HG03066 (cell line): ENCODE measurements around the gene SWI5.
A peak's percentile ranks its signal among the peaks of the same experiment; 100 is the strongest.
"Not testable (repeated sequence)": the region's sequence is repeated elsewhere in the genome, so short reads cannot be mapped to it uniquely, and the experiment has no call there.

Source experiments
- ATAC-seq: cut with Tn5 transposase; IDR thresholded peaks from one replicate; pipeline ENCODE4 v1.9.1; 2021; ENCODE audit warnings: low read depth; ENCODE audit not compliant: unreplicated experiment

SWI5 gene

GRCh38 chr9:128276008-128276573 is at the start of gene SWI5:
SWI5 (plus strand) TSS chr9:128276276.
- ATAC-seq: peak; percentile 91

GRCh38 chr9:128226412-128226801 is 49.7 kb upstream of the SWI5 start:
- ATAC-seq: no peak

GRCh38 chr9:128230897-128231296 is 45.2 kb upstream of the SWI5 start:
- not testable (repeated sequence) for ATAC-seq

- no peak for ATAC-seq
Observed at GRCh38 chr9:128231638-128232527, 44.2 kb upstream of the SWI5 start.

GRCh38 chr9:128232528-128233428 is 43.3 kb upstream of the SWI5 start:
- ATAC-seq: no peak

GRCh38 chr9:128233817-128234406 is 42.2 kb upstream of the SWI5 start:
- ATAC-seq: no peak

GRCh38 chr9:128242124-128242523 is 34.0 kb upstream of the SWI5 start:
- ATAC-seq: no peak

- ATAC-seq: no peak
Observed at GRCh38 chr9:128242828-128243214, 33.3 kb upstream of the SWI5 start.

GRCh38 chr9:128243215-128244018 is 32.7 kb upstream of the SWI5 start:
- no peak for ATAC-seq

GRCh38 chr9:128244091-128244836 is 31.8 kb upstream of the SWI5 start:
- no peak for ATAC-seq

GRCh38 chr9:128244837-128245231 is 31.2 kb upstream of the SWI5 start:
- ATAC-seq: no peak

- no peak for ATAC-seq
Observed at GRCh38 chr9:128245421-128246151, 30.5 kb upstream of the SWI5 start.

GRCh38 chr9:128246471-128246870 is 29.6 kb upstream of the SWI5 start:
- ATAC-seq: no peak

GRCh38 chr9:128247226-128247803 is 28.8 kb upstream of the SWI5 start:
- no peak for ATAC-seq

- no peak for ATAC-seq
Observed at GRCh38 chr9:128249558-128249907, 26.5 kb upstream of the SWI5 start.

GRCh38 chr9:128249908-128250838 is 25.9 kb upstream of the SWI5 start:
- ATAC-seq: peak; percentile 67
